ENCODE results near the gene PNPLA5.

Gene PNPLA5

GRCh38 chr22:43897751-43898261 lies 6.0 kb upstream of the PNPLA5 start:
- ATAC-seq = peak; percentile 72
- no peak for TF ChIP-seq ARNTL (CRISPR knock-in tag; IDR thresholded peaks at IDR 0.05; ENCODE audit: borderline replicate concordance, low read depth)
- TF ChIP-seq TOX (CRISPR knock-in tag; IDR thresholded peaks at IDR 0.05; ENCODE audit: borderline replicate concordance) = no peak
- TF ChIP-seq GLIS3 (CRISPR knock-in tag; IDR thresholded peaks at IDR 0.05) = no peak
- no peak for TF ChIP-seq ESRRG (CRISPR knock-in tag; IDR thresholded peaks at IDR 0.05)
- no peak for TF ChIP-seq SNAI2 (CRISPR knock-in tag; IDR thresholded peaks at IDR 0.05)
- no peak for TF ChIP-seq ZNF8 (CRISPR knock-in tag; IDR thresholded peaks at IDR 0.05)
- no peak for TF ChIP-seq CREB5 (CRISPR knock-in tag; IDR thresholded peaks at IDR 0.05; ENCODE audit: low read depth)
- no peak for TF ChIP-seq POU6F1 (CRISPR knock-in tag; IDR thresholded peaks at IDR 0.05; ENCODE audit: borderline replicate concordance, low read depth)
- no peak for TF ChIP-seq ZC3H10 (CRISPR knock-in tag; IDR thresholded peaks at IDR 0.05)
- no peak for TF ChIP-seq RARB (CRISPR knock-in tag; IDR thresholded peaks at IDR 0.05)

- no peak for ATAC-seq
- no peak for TF ChIP-seq ZC3H10 (CRISPR knock-in tag; IDR thresholded peaks at IDR 0.05)
- no peak for TF ChIP-seq CSDC2 (CRISPR knock-in tag; IDR thresholded peaks at IDR 0.05)
- TF ChIP-seq TCF4 (CRISPR knock-in tag; IDR thresholded peaks at IDR 0.05; ENCODE audit: borderline replicate concordance) = no peak
- no peak for TF ChIP-seq TOX (CRISPR knock-in tag; IDR thresholded peaks at IDR 0.05; ENCODE audit: borderline replicate concordance)
- TF ChIP-seq POU6F1 (CRISPR knock-in tag; IDR thresholded peaks at IDR 0.05; ENCODE audit: borderline replicate concordance, low read depth) = no peak
- TF ChIP-seq GLIS3 (CRISPR knock-in tag; IDR thresholded peaks at IDR 0.05) = no peak
- TF ChIP-seq OSR1 (CRISPR knock-in tag; IDR thresholded peaks at IDR 0.05) = no peak
- no peak for TF ChIP-seq CREB5 (CRISPR knock-in tag; IDR thresholded peaks at IDR 0.05; ENCODE audit: low read depth)
- TF ChIP-seq PPARA (CRISPR knock-in tag; IDR thresholded peaks at IDR 0.05; ENCODE audit: borderline replicate concordance) = no peak
- no peak for TF ChIP-seq ZNF8 (CRISPR knock-in tag; IDR thresholded peaks at IDR 0.05)
- TF ChIP-seq ZFP3 (CRISPR knock-in tag; IDR thresholded peaks at IDR 0.05) = no peak
- TF ChIP-seq PATZ1 (CRISPR knock-in tag; IDR thresholded peaks at IDR 0.05; ENCODE audit: borderline replicate concordance) = no peak
These were observed 4.3 kb upstream of the PNPLA5 start for GRCh38 chr22:43895986-43896645.

GRCh38 chr22:43894122-43894521 lies 2.3 kb upstream of the PNPLA5 start:
- no peak for ATAC-seq
- TF ChIP-seq PPARA (CRISPR knock-in tag; IDR thresholded peaks at IDR 0.05; ENCODE audit: borderline replicate concordance) = no peak
- TF ChIP-seq CSRNP3 (CRISPR knock-in tag; IDR thresholded peaks at IDR 0.05) = no peak
- no peak for TF ChIP-seq RARB (CRISPR knock-in tag; IDR thresholded peaks at IDR 0.05)
- no peak for TF ChIP-seq ZNF8 (CRISPR knock-in tag; IDR thresholded peaks at IDR 0.05)
- TF ChIP-seq ZNF565 (CRISPR knock-in tag; conservative IDR thresholded peaks at IDR 0.05; ENCODE audit: low read depth) = no peak
- no peak for TF ChIP-seq ISL1 (CRISPR knock-in tag; IDR thresholded peaks at IDR 0.05)

Measured in SK-N-SH treated with all-trans-retinoic acid at 6 μM for 48 hours (cell line).